Panc1 (cell line): ENCODE measurements around the gene TLCD1.

Source experiments
- CTCF ChIP-seq: fragments of 450-650 bp; IDR thresholded peaks from 2 replicates; pipeline ENCODE4 v1.5.1; 2017; ENCODE audit warnings: mild to moderate bottlenecking
- REST ChIP-seq, 2 experiments: IDR thresholded peaks; 2 replicates each; pipeline ENCODE4 v1.6.1; 2011 to 2012; ENCODE audit warnings: low read depth in 2 of 2, control low read depth in 1 of 2, low read length in 1 of 2, mild to moderate bottlenecking in 1 of 2, moderate library complexity in 1 of 2; ENCODE audit not compliant: insufficient read depth in 1 of 2
- SIN3A ChIP-seq: IDR thresholded peaks from 2 replicates; pipeline ENCODE4 v1.6.1; 2012; ENCODE audit warnings: low read depth, mild to moderate bottlenecking, low read length, moderate library complexity, borderline replicate concordance; ENCODE audit not compliant: insufficient read depth

GRCh38 chr17:28745786-28746411 is 19.9 kb upstream of the TLCD1 start:
- no peak for TF ChIP-seq CTCF
- no peak for TF ChIP-seq REST (IDR thresholded peaks at IDR 0.05; ENCODE audit: insufficient read depth in 1 of 2, low read depth in 2 of 2, low read length in 1 of 2)
- 0 out of 2 replicates have a peak, but pooled peaks have one; percentile 34 for TF ChIP-seq SIN3A
